ENCODE measurements around the gene NEIL1.

GRCh38 chr15:75321711-75322110 is 25.1 kb upstream of the NEIL1 start:
- TF ChIP-seq CTCF (conservative IDR thresholded peaks at IDR 0.05; ENCODE audit: low read length) (no peak), EZH2phosphoT487 (IDR thresholded peaks at IDR 0.05; ENCODE audit: borderline replicate concordance, low read depth, low read length) (no peak)
